ENCODE results near the gene KCNE3.

KCNE3 gene

DNA sequence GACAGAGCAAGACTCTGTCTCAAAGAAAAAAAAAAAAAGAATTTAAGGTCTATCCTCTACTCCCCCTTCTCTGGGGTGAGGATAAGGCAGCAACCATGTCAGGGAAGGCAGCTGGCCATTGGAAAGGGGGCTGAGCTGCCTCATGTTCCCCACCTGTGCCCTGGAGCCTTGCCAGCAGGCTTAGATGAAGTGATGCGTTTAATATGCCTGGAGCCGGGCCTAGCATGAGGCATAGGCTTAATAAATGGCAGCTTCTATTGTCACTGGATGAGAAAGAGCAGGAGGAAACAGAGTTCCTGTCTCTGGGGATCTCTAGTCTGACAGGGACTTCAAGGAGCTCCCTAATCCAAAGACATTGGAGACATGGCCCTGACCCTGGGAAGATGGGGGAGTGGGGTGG, 3.2 kb upstream of the KCNE3 start:
- Mint-ChIP-seq H3K27ac (peak overlapping the region in 2 of 3 experiments; percentile 78 to 85), H3K9me3 (no peaks in the 10 kb centered on the region), H3K4me1 (peaks cover 19% of the 10 kb centered on the region), H3K36me3 (ENCODE audit: low read depth) (no peaks in the 10 kb centered on the region), H3K27me3 (ENCODE audit: low read depth) (peaks cover 13% of the 10 kb centered on the region), H3K4me3 (no peak overlapping the region)
- TF ChIP-seq, protein P1, sequence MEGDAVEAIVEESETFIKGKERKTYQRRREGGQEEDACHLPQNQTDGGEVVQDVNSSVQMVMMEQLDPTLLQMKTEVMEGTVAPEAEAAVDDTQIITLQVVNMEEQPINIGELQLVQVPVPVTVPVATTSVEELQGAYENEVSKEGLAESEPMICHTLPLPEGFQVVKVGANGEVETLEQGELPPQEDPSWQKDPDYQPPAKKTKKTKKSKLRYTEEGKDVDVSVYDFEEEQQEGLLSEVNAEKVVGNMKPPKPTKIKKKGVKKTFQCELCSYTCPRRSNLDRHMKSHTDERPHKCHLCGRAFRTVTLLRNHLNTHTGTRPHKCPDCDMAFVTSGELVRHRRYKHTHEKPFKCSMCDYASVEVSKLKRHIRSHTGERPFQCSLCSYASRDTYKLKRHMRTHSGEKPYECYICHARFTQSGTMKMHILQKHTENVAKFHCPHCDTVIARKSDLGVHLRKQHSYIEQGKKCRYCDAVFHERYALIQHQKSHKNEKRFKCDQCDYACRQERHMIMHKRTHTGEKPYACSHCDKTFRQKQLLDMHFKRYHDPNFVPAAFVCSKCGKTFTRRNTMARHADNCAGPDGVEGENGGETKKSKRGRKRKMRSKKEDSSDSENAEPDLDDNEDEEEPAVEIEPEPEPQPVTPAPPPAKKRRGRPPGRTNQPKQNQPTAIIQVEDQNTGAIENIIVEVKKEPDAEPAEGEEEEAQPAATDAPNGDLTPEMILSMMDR (IDR thresholded peaks at IDR 0.05; ENCODE audit: unreplicated experiment in 3 of 3): no peak

DNA sequence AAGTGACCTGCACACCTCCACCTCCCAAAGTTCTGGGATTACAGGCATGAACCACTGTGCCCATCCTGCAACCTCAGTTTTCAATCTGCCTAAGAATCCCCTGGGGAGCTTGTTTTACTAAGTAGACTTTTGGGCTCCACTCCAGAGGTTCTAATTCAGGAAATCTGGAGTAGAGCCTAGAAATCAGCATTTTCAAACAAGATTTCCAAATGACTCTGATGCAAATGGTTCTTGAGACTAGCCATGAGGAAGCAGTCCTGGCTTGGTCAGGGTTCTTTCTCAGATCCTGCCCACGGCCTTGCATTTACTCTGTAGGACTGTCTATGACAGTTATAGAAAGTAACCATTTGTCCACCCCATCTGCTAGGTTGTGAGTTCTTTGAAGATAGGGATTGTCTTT, 1.6 kb upstream of the KCNE3 start:
- Mint-ChIP-seq H3K36me3 (ENCODE audit: low read depth) (no peaks in the 10 kb centered on the region), H3K4me3 (peak overlapping the region; percentile 68 to 78 (median 75)), H3K4me1 (peaks cover 16% of the 10 kb centered on the region), H3K9me3 (no peaks in the 10 kb centered on the region), H3K27me3 (ENCODE audit: low read depth) (peaks cover 17% of the 10 kb centered on the region), H3K27ac (peak overlapping the region in 1 of 3 experiments; percentile 70)
- TF ChIP-seq, protein P1 (IDR thresholded peaks at IDR 0.05; ENCODE audit: unreplicated experiment in 3 of 3): no peak

DNA sequence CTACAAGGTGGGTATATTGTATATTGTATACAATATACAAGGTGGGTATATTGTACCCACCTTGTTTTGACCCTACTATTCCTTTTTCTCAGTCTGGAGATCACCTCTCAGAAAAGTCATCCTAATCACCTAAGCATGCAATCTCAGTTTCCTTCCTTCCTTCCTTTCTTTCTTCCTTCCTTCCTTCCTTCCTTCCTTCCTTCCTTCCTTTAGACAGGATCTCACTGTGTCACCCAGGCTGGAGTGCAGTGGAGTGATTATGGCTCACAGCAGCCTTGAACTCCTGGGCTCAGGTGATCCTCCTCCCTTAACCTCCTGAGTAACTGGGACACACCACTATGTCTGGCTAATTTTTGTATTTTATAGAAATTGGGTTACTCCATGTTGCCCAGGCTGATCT, 1.2 kb upstream of the KCNE3 start:
- Mint-ChIP-seq H3K4me1 (peaks cover 15% of the 10 kb centered on the region), H3K27ac (peak overlapping the region; percentile 29 to 95 (median 70)), H3K9me3 (no peaks in the 10 kb centered on the region), H3K36me3 (ENCODE audit: low read depth) (no peaks in the 10 kb centered on the region), H3K27me3 (ENCODE audit: low read depth) (peaks cover 17% of the 10 kb centered on the region), H3K4me3 (peak overlapping the region; percentile 75 to 85 (median 78))
- TF ChIP-seq, protein P1 (IDR thresholded peaks at IDR 0.05; ENCODE audit: unreplicated experiment in 3 of 3): no peak

DNA sequence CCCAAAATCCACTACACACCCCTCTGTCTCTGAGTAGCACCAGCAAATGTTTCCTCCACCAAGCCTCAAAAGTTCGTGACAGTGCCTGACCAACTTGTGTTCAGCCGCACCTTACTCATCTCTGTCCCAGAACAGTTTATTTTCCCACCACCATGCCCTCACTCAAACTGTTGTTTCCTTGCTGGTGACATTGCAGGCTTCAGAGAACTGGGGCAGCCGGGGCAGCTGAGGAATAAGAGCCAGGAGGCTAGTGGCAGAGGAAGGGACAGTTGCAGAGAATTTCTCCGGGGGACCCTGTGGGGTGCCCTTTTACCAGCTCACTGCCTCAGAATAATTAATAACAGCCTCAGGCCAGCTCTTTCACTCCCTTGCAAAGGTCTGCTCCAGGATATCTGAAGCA, 709 bp upstream of the KCNE3 start:
- peak overlapping the region; percentile 75 to 85 (median 78) for H3K4me3 Mint-ChIP-seq

DNA sequence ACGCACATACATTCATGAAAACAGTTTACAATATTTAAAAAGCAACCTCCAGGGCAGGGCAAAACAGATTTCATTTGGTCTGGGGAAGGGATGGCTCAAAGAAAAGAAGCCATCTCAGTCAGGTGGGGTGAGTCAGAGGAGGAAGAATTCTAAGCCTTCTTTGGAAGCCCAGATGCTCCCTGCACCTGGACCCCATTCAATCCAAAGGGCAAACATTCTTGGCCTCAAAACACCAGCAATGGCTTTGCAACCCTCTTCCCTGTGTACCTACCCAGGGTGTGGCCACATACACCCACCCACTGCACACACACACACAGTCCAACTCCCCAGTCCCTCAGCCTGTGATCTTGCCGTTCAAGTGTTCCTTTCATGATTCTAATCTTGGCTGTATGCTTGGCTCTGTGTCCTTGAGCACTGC, 2.0 kb downstream of the KCNE3 start:
- H3K27ac Mint-ChIP-seq: no peak overlapping the region
- H3K36me3 Mint-ChIP-seq (ENCODE audit: low read depth): no peaks in the 10 kb centered on the region
- H3K4me3 Mint-ChIP-seq: no peak overlapping the region
- H3K27me3 Mint-ChIP-seq (ENCODE audit: low read depth): peaks cover 9% of the 10 kb centered on the region
- H3K9me3 Mint-ChIP-seq: no peaks in the 10 kb centered on the region
- TF ChIP-seq, protein P1 (IDR thresholded peaks at IDR 0.05; ENCODE audit: unreplicated experiment in 3 of 3): no peak
- peaks cover 8% of the 10 kb centered on the region for H3K4me1 Mint-ChIP-seq

More for the DNA sequence above, 709 bp upstream of the KCNE3 start:
- Mint-ChIP-seq H3K27me3 (ENCODE audit: low read depth) (peaks cover 17% of the 10 kb centered on the region), H3K9me3 (no peaks in the 10 kb centered on the region), H3K4me1 (peaks cover 15% of the 10 kb centered on the region), H3K36me3 (ENCODE audit: low read depth) (no peaks in the 10 kb centered on the region), H3K27ac (peak overlapping the region; percentile 29 to 95 (median 70))
- TF ChIP-seq, protein P1 (IDR thresholded peaks at IDR 0.05; ENCODE audit: unreplicated experiment in 3 of 3): no peak

DNA sequence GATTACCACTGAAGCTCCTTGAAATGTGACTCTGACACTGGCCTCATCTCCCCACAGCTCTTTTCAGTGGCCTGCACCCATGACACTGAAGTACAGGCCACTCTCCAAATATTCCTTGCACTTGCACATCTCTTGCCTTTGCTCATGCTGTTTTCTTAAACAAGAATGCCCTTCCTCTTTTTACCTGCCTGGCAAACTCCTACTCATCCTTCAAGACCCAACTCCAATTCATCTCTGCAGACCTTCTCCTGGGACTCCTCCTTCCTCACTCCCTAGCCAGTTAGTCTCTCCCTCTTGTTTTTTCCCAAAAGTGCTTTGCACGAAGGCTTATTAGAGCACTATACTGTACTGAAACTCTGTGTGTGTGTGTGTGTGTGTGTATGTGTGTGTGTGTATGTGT, 2.6 kb downstream of the KCNE3 start:
- Mint-ChIP-seq H3K36me3 (ENCODE audit: low read depth) (no peaks in the 10 kb centered on the region), H3K27ac (no peak overlapping the region), H3K9me3 (no peaks in the 10 kb centered on the region), H3K27me3 (ENCODE audit: low read depth) (peaks cover 9% of the 10 kb centered on the region), H3K4me3 (no peak overlapping the region), H3K4me1 (peaks cover 8% of the 10 kb centered on the region)
- TF ChIP-seq, protein P1 (IDR thresholded peaks at IDR 0.05; ENCODE audit: unreplicated experiment in 3 of 3): no peak

Data from nephron (organoid).